K562 (cell line): ENCODE measurements around the gene FYB1. TPM values are rescaled to one million over a fixed set of nuclear protein-coding genes. Genes with fewer than 3 reads are reported as not detected.

Source experiments
- CHAMP1 ChIP-seq: fragments of 450-650 bp; IDR thresholded peaks from 2 replicates; pipeline ENCODE4 v1.6.1; 2016; ENCODE audit warnings: mild to moderate bottlenecking
- CREB1 ChIP-seq, 2 experiments: sonication (generic) in 1 of 2; formaldehyde crosslinking in 1 of 2; IDR thresholded peaks; 2 replicates each; pipeline versions ENCODE4 v1.6.1 to v1.8.0; 2012 to 2022; ENCODE audit warnings: inconsistent platforms in 1 of 2, mild to moderate bottlenecking in 1 of 2, missing genetic modification reagents in 1 of 2, moderate library complexity in 1 of 2
- CTBP1 ChIP-seq: fragments of 450-650 bp; IDR thresholded peaks from 2 replicates; pipeline ENCODE4 v1.6.1; 2016; ENCODE audit warnings: borderline replicate concordance
- CXXC5 ChIP-seq: fragments of 250-450 bp; sonication (Bioruptor Pico); IDR thresholded peaks from 2 replicates; pipeline ENCODE4 v1.8.0; 2022; ENCODE audit warnings: inconsistent platforms, mild to moderate bottlenecking, moderate library complexity
- EP300 ChIP-seq: IDR thresholded peaks from 2 replicates; pipeline ENCODE4 v1.6.1; 2012; ENCODE audit warnings: low read length, improper control_type of control experiment
- ESRRB ChIP-seq: fragments of 250-450 bp; sonication (Bioruptor Pico); IDR thresholded peaks from 2 replicates; pipeline ENCODE4 v1.5.0; 2020; ENCODE audit warnings: mild to moderate bottlenecking, moderate library complexity, borderline replicate concordance
- HDAC6 ChIP-seq: IDR thresholded peaks from 2 replicates; pipeline ENCODE4 v1.6.1; 2012; ENCODE audit warnings: low read depth, mild to moderate bottlenecking, control low read depth, inconsistent platforms, low read length, moderate library complexity
- HIVEP1 ChIP-seq: fragments of 250-450 bp; sonication (Bioruptor Pico); IDR thresholded peaks from 2 replicates; pipeline ENCODE4 v1.4.0; 2020; ENCODE audit warnings: mild to moderate bottlenecking
- HMGXB4 ChIP-seq: sonication (generic); formaldehyde crosslinking; IDR thresholded peaks from 2 replicates; pipeline ENCODE4 v1.8.1; 2023; ENCODE audit warnings: mild to moderate bottlenecking, missing genetic modification reagents
- KDM5B ChIP-seq: fragments of 200-600 bp; sonication (generic); IDR thresholded peaks from 2 replicates; pipeline ENCODE4 v1.6.1; 2012; ENCODE audit warnings: low read depth, mild to moderate bottlenecking, moderate library complexity, low read length, control low read depth, inconsistent platforms; ENCODE audit not compliant: insufficient replicate concordance
- MAFG ChIP-seq: fragments of 450-650 bp; conservative IDR thresholded peaks from 2 replicates; pipeline ENCODE4 v1.6.1; 2016; ENCODE audit warnings: missing genetic modification characterization, missing compliant biosample characterization
- MXD1 ChIP-seq: fragments of 250-450 bp; sonication (Bioruptor Pico); IDR thresholded peaks from 2 replicates; pipeline ENCODE4 v1.8.0; 2021; ENCODE audit warnings: borderline replicate concordance, mild to moderate bottlenecking, moderate library complexity; ENCODE audit not compliant: poor library complexity, severe bottlenecking
- NR2C2 ChIP-seq, 2 experiments: fragments of 200-800 bp in 1 of 2; sonication (Bioruptor generic) in 1 of 2; sonication (generic) in 1 of 2; formaldehyde crosslinking in 1 of 2; IDR thresholded peaks; 2 replicates each; pipeline versions ENCODE4 v1.6.1 to v1.8.0; 2016 to 2022; ENCODE audit warnings: mild to moderate bottlenecking in 1 of 2, missing compliant biosample characterization in 1 of 2, missing genetic modification characterization in 1 of 2, missing genetic modification reagents in 1 of 2
- POLR2AphosphoS5 ChIP-seq: IDR thresholded peaks from 2 replicates; pipeline ENCODE4 v1.6.1; 2011; ENCODE audit warnings: mild to moderate bottlenecking, low read depth, low read length, moderate library complexity; ENCODE audit not compliant: control insufficient read depth, insufficient read depth
- SOX6 ChIP-seq: fragments of 450-650 bp; IDR thresholded peaks from 2 replicates; pipeline ENCODE4 v1.6.1; 2014; ENCODE audit warnings: mild to moderate bottlenecking
- TAF15 ChIP-seq: fragments of 200-400 bp; formaldehyde crosslinking; IDR thresholded peaks from 2 replicates; pipeline ENCODE4 v1.6.1; 2017; ENCODE audit warnings: mild to moderate bottlenecking, low read depth, low read length, moderate library complexity
- ZBTB26 ChIP-seq: fragments of 450-650 bp; formaldehyde crosslinking; IDR thresholded peaks from 2 replicates; pipeline ENCODE4 v1.4.0; 2022; ENCODE audit warnings: missing genetic modification characterization
- ZNF431 ChIP-seq: sonication (generic); formaldehyde crosslinking; IDR thresholded peaks from 2 replicates; pipeline ENCODE4 v1.8.0; 2022; ENCODE audit warnings: mild to moderate bottlenecking, missing genetic modification reagents
- polyA plus RNA-seq, 8 experiments: library from polyadenylated mRNA; depleted of rRNA in 4 of 8; stranded (reverse) in 5 of 8; unstranded in 3 of 8; fragments of >200 nt; fragmentation: Nextera tagmentation in 2 of 8; fragmentation: Illumina TruSeq in 1 of 8; extraction: Ambion mirVana in 2 of 8; extraction: Trizol in 1 of 8; gene quantifications; 2 replicates each; pipeline versions ENCODE4 v1.2.1 to v1.2.3, GENCODE V29; 2011 to 2014; ENCODE audit warnings: inconsistent platforms in 1 of 8, missing spikeins in 1 of 8
- total RNA-seq, 7 experiments: library from RNA; depleted of rRNA in 6 of 7; stranded (reverse); fragments of >200 nt in 6 of 7; fragmentation: Illumina TruSeq in 2 of 7; extraction: Trizol in 2 of 7; gene quantifications; 2 replicates each; pipeline versions ENCODE4 v1.2.1 to v1.2.3, GENCODE V29; 2011 to 2021; ENCODE audit warnings: low replicate concordance in 1 of 7

FYB1 gene
- total and polyA plus RNA-seq, 9 of the 15 experiments (the other 6 are each of a cell fraction or from before 2014, with no cell fraction given): 4.7 to 31.5 (median 9.7) TPM

DNA sequence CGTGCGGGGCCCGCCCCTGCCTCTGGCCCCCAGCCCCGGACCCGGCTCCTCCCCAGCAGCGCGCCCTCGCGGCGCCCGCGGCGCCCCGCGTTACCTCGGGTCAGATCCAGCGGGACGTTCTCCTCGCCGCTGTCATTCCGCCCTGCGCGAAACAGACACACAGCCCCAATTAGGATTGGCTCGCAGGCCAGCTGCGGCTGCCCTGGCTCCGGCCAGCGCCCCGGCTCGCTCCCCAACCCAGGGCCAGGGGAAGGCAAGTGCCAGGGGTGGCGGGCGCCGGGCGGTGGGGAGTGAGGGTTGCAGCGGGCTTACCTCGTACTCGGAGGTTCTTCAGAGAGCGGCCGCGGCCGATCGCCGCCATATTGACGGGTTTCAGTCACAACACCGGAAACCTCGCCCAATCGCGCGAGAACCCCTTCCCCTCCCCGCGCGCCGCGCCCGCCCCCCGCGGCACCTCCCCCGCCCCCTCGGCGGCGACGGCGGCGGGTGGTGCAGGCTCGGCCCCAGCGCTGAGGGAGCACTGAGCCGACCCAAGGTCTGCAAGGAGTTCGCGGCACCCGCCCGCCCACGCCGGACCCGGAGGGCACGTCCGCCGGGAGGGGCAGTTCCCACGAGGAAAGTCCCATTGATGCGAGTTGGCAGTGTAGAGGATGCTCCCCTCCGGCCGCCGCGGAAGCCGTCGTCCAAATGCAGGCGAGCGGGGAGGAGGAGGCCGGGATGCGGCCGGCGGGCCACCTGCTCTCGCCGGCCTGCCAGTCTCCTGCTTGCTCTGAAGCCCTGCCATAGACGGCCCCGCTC is 145.1 kb downstream of the FYB1 start, which contains the start of gene RICTOR (continued):
- TF ChIP-seq CXXC5 (peak; percentile 64), HMGXB4 (0 out of 2 replicates have a peak, but pooled peaks have one; percentile 74), ZNF431 (peak; percentile 64; the same call in 1 of the 2 replicates), EP300 (0 out of 2 replicates have a peak, but pooled peaks have one; percentile 8), CTBP1 (peak; percentile 76; the same call in 1 of the 2 replicates), ZBTB26 (CRISPR knock-in tag) (peak; percentile 71; the same call in 1 of the 2 replicates), MAFG (tag) (no peak), NR2C2 (CRISPR knock-in tag; IDR thresholded peaks at IDR 0.05) (peak; percentile 44; the same call in 1 of the 2 replicates), NR2C2 (tag; IDR thresholded peaks at IDR 0.05) (no peak), ESRRB (CRISPR knock-in tag) (no peak), SOX6 (0 out of 2 replicates have a peak, but pooled peaks have one; percentile 20), HDAC6 (no peak), CHAMP1 (0 out of 2 replicates have a peak, but pooled peaks have one; percentile 16), CREB1 (IDR thresholded peaks at IDR 0.05) (no peak; the same call in 1 of the 2 replicates), CREB1 (CRISPR knock-in tag; IDR thresholded peaks at IDR 0.05) (peak; percentile 67), HIVEP1 (CRISPR knock-in tag) (0 out of 2 replicates have a peak, but pooled peaks have one; percentile 11), MXD1 (no peak), POLR2AphosphoS5 (peak; percentile 78), KDM5B (peak; percentile 44), TAF15 (no peak)
